ENCODE results near the gene SRPRB.

GRCh38 chr3:133833880-133834620 is 28.4 kb downstream of the SRPRB start:
- TF ChIP-seq POLR2AphosphoS5 (IDR thresholded peaks at IDR 0.05; ENCODE audit: insufficient read depth, low read depth, low read length) (no peak), CTCF (IDR thresholded peaks at IDR 0.05; ENCODE audit: extremely low read depth in 1 of 2, insufficient read depth in 1 of 2, low read depth in 1 of 2, low read length in 2 of 2) (no peak)
